Transverse colon (tissue), 4 donors: ENCODE results near the gene SLC35F4. TPM values are rescaled to one million over a fixed set of nuclear protein-coding genes. Genes with fewer than 3 reads are reported as not detected.

Source experiments
- DNase-seq: peaks from one replicate; pipeline ENCODE4 v3.0.0-alpha.2; 2019
- H3K27ac ChIP-seq, 4 donors: fragments of 200-600 bp; sonication (generic); 2 replicates each; pipeline ENCODE4 v1.5.1; 2016 to 2018; ENCODE audit warnings: inconsistent platforms in 4 of 4
- H3K27me3 ChIP-seq: fragments of 200-600 bp; sonication (generic); 2 replicates; pipeline ENCODE4 v1.5.1; 2017; ENCODE audit warnings: inconsistent platforms
- H3K36me3 ChIP-seq, 4 donors: fragments of 200-600 bp; sonication (generic); 2 replicates each; pipeline ENCODE4 v1.5.1; 2017 to 2019; ENCODE audit warnings: inconsistent platforms in 4 of 4
- H3K4me1 ChIP-seq, 4 donors: fragments of 200-600 bp; sonication (generic); 2 replicates each; pipeline ENCODE4 v1.5.1; 2017 to 2020; ENCODE audit warnings: inconsistent platforms in 4 of 4
- H3K4me3 ChIP-seq, 4 donors: fragments of 200-600 bp; sonication (generic); 1 replicate in 1 of 4; 2 replicates in 3 of 4; pipeline versions ENCODE4 v1.5.1 to v1.6.1; 2017 to 2019; ENCODE audit warnings: inconsistent platforms in 4 of 4
- H3K9me3 ChIP-seq, 2 donors: fragments of 200-600 bp; sonication (generic); 2 replicates each; pipeline ENCODE4 v1.5.1; 2017 to 2019; ENCODE audit warnings: inconsistent platforms in 2 of 2
- EP300 ChIP-seq: sonication (generic); formaldehyde crosslinking; IDR thresholded peaks from one replicate; pipeline ENCODE4 v1.6.1; 2017; ENCODE audit warnings: antibody characterized with exemption, low read depth
- POLR2A ChIP-seq: fragments of 450-650 bp; IDR thresholded peaks from one replicate; pipeline ENCODE4 v1.6.1; 2016; ENCODE audit warnings: antibody characterized with exemption, mild to moderate bottlenecking, moderate library complexity
- POLR2AphosphoS5 ChIP-seq, 3 donors: sonication (generic); formaldehyde crosslinking; IDR thresholded peaks; one replicate each; pipeline ENCODE4 v1.6.1; 2016; ENCODE audit warnings: antibody characterized with exemption in 3 of 3
- WGBS, 2 donors: methylation state at CpG; one replicate each; pipeline ENCODE4 v1.1.5; 2018; ENCODE audit warnings: low coverage in 1 of 2; 5-methylcytosine and 5-hydroxymethylcytosine counted together
- in situ Hi-C, 4 donors: fragments of 200-750 bp; cut with MboI; loops; one replicate each; pipeline versions ENCODE4 v1.15.0 to v1.15.1; 2017; ENCODE audit warnings: low sequenced_read_pairs in 3 of 4, low pct_ligation_motif_present in 1 of 4, low pct_unique_long_range_greater_than_20kb in 1 of 4
- intact Hi-C: fragments of 100-400 bp; cut with DNase I; formaldehyde crosslinking; loops from one replicate; pipeline ENCODE4 v1.15.1; 2023; ENCODE audit warnings: low total_unique reads
- total RNA-seq, 4 donors: library from RNA; depleted of rRNA; stranded (reverse); fragments of >200 nt; gene quantifications; one replicate each; pipeline ENCODE4 v1.1.0, GENCODE V29; 2016
- TF ChIP-seq, protein P1 (sequence below), 5 experiments: fragments of 200-600 bp in 3 of 5; fragments of 450-650 bp in 2 of 5; sonication (generic) in 3 of 5; IDR thresholded peaks; 1 replicate in 2 of 5; 2 replicates in 3 of 5; pipeline ENCODE4 v1.5.1; 2016 to 2017; ENCODE audit warnings: antibody characterized with exemption in 5 of 5, inconsistent platforms in 3 of 5, mild to moderate bottlenecking in 2 of 5, moderate library complexity in 1 of 5

The SLC35F4 gene
- total RNA-seq, 4 donors from 2014 or later, result not detected

- H3K4me1 ChIP-seq, result no peaks in the 10 kb centered on the region
- H3K27ac ChIP-seq, result no peak overlapping the region
- no peaks in the 10 kb centered on the region for H3K9me3 ChIP-seq
- in situ Hi-C loops, result no loop called here
- intact Hi-C loops, result no loop called here
- TF ChIP-seq POLR2AphosphoS5 (IDR thresholded peaks at IDR 0.05) (no peak), POLR2A (no peak), EP300 (no peak)
- TF ChIP-seq, protein P1, sequence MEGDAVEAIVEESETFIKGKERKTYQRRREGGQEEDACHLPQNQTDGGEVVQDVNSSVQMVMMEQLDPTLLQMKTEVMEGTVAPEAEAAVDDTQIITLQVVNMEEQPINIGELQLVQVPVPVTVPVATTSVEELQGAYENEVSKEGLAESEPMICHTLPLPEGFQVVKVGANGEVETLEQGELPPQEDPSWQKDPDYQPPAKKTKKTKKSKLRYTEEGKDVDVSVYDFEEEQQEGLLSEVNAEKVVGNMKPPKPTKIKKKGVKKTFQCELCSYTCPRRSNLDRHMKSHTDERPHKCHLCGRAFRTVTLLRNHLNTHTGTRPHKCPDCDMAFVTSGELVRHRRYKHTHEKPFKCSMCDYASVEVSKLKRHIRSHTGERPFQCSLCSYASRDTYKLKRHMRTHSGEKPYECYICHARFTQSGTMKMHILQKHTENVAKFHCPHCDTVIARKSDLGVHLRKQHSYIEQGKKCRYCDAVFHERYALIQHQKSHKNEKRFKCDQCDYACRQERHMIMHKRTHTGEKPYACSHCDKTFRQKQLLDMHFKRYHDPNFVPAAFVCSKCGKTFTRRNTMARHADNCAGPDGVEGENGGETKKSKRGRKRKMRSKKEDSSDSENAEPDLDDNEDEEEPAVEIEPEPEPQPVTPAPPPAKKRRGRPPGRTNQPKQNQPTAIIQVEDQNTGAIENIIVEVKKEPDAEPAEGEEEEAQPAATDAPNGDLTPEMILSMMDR (IDR thresholded peaks at IDR 0.05), result no peak
- H3K36me3 ChIP-seq, result no peaks in the 10 kb centered on the region
- no peak overlapping the region for H3K4me3 ChIP-seq
- no peak for DNase-seq
- WGBS, 2 donors, result 28 to 36% methylated on average over 1 of the region's 1 CpG
- no peaks in the 10 kb centered on the region for H3K27me3 ChIP-seq
Observed at GRCh38 chr14:57746563-57746962, 119.3 kb downstream of the SLC35F4 start.

DNA sequence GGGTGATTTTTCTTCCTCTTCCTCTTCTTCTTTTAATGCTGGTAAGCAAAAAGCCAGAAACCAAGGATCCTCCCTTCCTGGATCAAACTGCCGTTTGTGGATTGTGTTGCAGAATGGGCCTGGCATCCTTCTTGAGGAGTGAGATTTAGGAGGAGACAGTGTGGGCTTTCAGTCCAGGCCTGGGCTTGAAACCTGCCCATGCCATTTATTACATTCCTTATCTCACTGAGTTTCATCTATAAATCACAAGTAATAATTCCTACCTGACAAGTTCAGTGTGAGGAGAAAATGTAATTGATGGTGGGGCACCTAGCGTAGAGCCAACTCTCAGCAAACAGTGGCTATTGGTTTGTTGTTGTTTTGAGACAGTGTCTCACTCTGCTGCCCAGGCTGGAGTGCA lies 126.4 kb downstream of the SLC35F4 start:
- no peak overlapping the region for H3K4me3 ChIP-seq
- H3K36me3 ChIP-seq, result no peaks in the 10 kb centered on the region
- no peak for DNase-seq
- 14 to 60% methylated on average over 1 to 2 of the region's 2 CpGs for WGBS, 2 donors
- H3K4me1 ChIP-seq, result no peaks in the 10 kb centered on the region
- intact Hi-C loops (no loop called here), in situ Hi-C loops (no loop called here)
- H3K27me3 ChIP-seq, result no peaks in the 10 kb centered on the region
- TF ChIP-seq POLR2AphosphoS5 (IDR thresholded peaks at IDR 0.05) (no peak), POLR2A (no peak), EP300 (no peak)
- TF ChIP-seq, protein P1 (IDR thresholded peaks at IDR 0.05), result no peak
- H3K27ac ChIP-seq, result no peak overlapping the region
- H3K9me3 ChIP-seq, result no peaks in the 10 kb centered on the region

DNA sequence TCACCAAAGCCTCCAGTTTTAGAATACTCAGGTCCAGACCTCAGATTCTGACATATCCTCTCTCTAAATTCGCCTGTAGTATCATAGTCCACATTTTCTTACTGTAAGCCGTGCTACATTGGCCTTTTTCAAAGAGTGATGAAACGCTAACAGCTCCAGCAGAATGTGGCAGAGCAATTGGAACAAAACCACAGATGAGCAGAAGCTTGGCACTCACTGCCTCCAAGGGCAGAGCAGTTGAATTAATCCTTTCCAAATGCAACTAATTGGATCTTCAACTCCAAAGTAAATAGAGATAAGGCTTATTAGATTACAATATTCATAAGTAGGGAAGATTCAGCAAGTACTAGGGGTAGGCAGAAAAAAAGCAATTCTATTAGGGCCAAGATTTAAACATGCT lies 128.3 kb downstream of the SLC35F4 start:
- 73 to 86% methylated on average over 3 of the region's 3 CpGs for WGBS, 2 donors
- intact Hi-C loops (no loop called here), in situ Hi-C loops (no loop called here)
- no peaks in the 10 kb centered on the region for H3K27me3 ChIP-seq
- H3K27ac ChIP-seq, result no peak overlapping the region
- H3K9me3 ChIP-seq, result no peaks in the 10 kb centered on the region
- H3K36me3 ChIP-seq, result no peaks in the 10 kb centered on the region
- no peak for DNase-seq
- H3K4me1 ChIP-seq, result peaks cover 0 to 5% (median 0%) of the 10 kb centered on the region in 4 donors
- H3K4me3 ChIP-seq, result no peak overlapping the region
- TF ChIP-seq POLR2A (no peak), POLR2AphosphoS5 (IDR thresholded peaks at IDR 0.05) (no peak), EP300 (no peak)
- TF ChIP-seq, protein P1 (IDR thresholded peaks at IDR 0.05), result no peak

DNA sequence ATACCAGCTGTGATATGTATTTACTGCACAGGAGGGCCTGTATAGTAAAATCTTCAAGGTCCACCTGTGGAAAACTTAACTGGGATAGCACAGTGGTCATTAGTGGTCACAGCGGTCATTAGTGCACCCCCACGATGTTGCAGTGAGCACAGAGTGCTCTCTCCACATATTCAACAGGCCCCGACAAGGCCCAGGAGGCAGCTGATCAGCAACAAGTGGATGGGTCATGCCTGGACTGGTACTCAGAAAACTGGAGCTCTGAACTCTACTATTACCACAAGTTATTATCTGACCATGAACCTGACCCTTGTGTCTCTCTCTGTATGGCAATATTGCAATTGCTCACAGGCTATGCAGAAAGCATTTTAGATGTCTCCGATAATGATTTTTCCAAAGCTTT lies 129.5 kb downstream of the SLC35F4 start:
- TF ChIP-seq EP300, result no peak
- no peak for TF ChIP-seq POLR2AphosphoS5 (IDR thresholded peaks at IDR 0.05)
- no peak for TF ChIP-seq POLR2A
- TF ChIP-seq, protein P1 (IDR thresholded peaks at IDR 0.05), result no peak
- Histone ChIP-seq H3K27me3 (no peaks in the 10 kb centered on the region), H3K36me3 (no peaks in the 10 kb centered on the region), H3K4me1 (peaks cover 0 to 10% (median 0%) of the 10 kb centered on the region in 4 donors), H3K4me3 (no peak overlapping the region), H3K9me3 (no peaks in the 10 kb centered on the region), H3K27ac (no peak overlapping the region)
- intact Hi-C loops, result no loop called here
- 87 to 100% methylated on average over 1 to 4 of the region's 4 CpGs for WGBS, 2 donors
- no peak for DNase-seq
- in situ Hi-C loops, result no loop called here
